ENCODE measurements around the gene SEMA4A.
"Not testable (repeated sequence)": the region's sequence is repeated elsewhere in the genome, so short reads cannot be mapped to it uniquely, and the experiment has no call there.

GRCh38 chr1:156125544-156125943 is 27.8 kb upstream of the SEMA4A start:
- TF ChIP-seq, protein P1, sequence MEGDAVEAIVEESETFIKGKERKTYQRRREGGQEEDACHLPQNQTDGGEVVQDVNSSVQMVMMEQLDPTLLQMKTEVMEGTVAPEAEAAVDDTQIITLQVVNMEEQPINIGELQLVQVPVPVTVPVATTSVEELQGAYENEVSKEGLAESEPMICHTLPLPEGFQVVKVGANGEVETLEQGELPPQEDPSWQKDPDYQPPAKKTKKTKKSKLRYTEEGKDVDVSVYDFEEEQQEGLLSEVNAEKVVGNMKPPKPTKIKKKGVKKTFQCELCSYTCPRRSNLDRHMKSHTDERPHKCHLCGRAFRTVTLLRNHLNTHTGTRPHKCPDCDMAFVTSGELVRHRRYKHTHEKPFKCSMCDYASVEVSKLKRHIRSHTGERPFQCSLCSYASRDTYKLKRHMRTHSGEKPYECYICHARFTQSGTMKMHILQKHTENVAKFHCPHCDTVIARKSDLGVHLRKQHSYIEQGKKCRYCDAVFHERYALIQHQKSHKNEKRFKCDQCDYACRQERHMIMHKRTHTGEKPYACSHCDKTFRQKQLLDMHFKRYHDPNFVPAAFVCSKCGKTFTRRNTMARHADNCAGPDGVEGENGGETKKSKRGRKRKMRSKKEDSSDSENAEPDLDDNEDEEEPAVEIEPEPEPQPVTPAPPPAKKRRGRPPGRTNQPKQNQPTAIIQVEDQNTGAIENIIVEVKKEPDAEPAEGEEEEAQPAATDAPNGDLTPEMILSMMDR (IDR thresholded peaks at IDR 0.05), result not testable (repeated sequence)
- not testable (repeated sequence) for TF ChIP-seq POLR2A (IDR thresholded peaks at IDR 0.05)
